Measurements from ENCODE around the gene GABRA5.
"Not testable (repeated sequence)": the region's sequence is repeated elsewhere in the genome, so short reads cannot be mapped to it uniquely, and the experiment has no call there.

The GABRA5 gene

DNA sequence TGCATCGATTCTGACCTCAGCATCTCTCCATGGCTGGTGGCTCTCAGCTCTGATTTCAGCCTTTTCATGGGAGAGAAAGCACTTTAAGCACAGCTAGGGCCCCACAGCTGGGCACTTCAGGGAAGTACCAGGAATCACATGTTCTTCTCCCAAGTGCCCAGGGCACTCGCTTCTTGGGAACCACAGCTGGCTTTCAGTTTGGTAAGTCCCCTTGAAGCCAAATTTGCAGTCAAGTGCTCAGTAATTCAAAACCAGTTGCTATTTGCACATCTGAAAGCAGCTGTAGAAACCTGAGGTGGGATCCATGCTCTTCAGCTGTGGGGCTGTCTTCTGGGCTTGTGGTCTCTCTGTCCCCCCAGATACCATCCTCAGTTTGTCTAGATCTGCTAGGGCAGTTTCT is 12.8 kb downstream of the GABRA5 start:
- DNase-seq: no peak

DNA sequence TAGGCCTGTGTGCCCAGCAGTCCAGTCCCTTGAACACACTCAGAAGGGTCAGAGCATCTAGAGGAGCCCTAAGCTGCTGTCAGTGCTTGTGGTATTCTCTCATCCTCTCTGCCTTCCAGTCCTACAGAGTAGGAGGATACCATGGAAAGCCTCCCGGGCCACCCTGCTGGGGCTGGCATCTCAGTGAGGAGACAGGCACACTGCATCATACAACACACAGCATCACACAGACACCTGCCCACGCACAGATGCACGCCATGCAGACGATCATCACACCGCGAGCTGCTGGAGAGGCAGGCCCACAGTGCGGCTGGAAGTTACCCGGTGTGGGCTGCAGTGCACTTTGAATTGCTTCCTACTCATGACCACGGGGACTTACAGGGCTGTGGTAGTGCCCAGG is 15.2 kb downstream of the GABRA5 start:
- no peak for DNase-seq

DNA sequence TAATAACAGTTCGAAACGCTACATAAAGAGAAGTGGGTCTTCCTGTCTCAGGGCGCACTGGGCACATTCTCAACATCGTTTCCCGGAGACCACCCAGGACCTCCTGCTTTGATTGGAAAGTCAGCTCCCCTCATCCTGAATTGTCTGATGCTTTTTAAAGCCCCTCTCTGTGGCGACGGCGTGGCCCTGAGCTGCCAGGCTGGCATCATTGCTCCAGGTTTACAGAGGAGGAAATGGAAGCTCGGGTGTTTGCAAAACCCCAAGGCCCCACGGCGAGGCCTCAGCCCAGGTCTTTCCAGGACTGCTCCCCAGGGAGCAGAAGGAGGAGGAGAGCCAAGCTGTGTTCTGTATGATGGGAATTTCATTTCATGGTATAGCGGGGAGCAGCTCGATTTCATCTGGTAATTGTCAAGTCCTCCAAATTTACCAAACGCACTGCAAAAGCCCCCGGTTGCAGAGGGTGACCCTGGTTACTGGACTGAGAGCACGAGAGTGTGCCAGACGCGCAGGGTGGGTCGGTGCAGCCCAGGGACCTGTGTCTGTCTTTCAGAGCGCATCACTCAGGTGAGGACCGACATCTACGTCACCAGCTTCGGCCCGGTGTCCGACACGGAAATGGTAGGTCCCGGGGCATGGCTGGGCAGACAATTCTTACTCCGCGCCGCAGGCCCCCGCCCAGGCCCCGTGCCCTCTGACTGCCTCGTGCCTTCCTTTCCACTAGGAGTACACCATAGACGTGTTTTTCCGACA is 15.9 kb downstream of the GABRA5 start:
- DNase-seq: no peak

DNA sequence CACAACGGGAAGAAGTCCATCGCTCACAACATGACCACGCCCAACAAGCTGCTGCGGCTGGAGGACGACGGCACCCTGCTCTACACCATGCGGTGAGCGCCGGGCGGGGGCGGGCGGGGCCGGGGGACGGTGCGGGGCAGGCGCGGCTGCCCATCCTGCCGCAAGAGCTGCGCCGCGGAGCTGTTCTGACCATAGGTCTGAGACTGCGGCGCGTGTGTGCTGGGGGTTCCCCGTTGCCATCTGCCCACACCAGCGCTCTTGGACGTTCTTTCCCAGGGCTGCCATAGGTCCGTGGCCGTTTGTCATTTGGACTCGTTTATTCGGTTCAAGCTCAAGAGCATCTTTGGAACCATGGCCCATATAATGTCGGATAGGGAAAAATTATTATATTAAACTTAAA is 16.6 kb downstream of the GABRA5 start:
- DNase-seq: no peak

DNA sequence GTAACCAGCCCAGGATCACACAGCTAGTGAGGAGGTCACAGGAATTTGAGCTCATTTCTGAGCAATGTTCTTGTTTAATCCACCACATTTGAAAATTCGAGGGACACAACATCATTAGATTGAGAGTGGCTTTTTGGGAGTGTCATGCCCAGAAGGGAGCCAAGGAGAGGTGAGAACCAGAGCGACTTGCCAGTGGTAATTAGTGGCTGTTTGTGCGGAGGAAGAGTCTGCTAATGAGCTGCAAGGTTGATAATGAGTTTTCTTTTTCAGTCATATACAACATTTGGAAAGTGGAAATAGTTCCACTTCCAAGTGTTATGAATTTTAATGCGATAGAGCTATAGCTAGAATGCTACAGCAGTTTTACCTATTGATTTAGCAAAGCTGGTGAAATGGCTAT is 19.7 kb downstream of the GABRA5 start:
- DNase-seq: no peak

DNA sequence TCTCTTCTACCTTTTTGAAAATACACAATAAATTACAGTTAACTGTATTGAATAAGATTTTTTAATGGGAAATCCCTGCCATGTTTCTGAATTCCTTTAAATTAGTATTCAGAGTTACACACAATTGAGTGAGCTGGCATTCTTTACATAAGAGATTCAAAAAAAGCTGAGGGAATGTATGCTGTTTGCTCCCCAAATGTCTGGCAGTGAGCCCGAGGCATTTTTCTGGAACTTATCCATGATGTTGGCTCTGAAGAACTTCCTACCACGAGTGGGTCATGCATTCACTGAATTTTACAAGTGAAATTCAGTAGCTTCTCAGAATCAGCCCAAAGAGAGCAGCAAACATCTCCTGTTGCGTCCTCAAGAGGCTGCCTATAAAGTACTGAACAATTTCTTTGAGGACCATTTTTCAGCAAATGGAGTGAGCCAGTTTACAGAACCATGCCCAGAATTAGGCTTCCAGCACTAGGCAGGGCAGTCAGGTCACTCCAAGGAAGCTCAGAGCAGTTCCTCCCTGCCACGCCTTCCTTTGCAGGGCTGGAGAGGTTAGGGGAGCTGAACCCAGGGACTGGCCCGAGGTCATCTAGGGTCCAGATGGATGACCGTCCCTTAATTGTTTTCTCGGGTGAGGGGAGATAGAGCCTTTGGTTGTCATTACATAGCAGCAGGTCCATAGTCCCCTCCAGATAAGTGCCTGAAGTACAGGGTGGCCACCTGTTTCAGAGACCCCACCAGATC is 21.2 kb downstream of the GABRA5 start:
- DNase-seq: no peak

DNA sequence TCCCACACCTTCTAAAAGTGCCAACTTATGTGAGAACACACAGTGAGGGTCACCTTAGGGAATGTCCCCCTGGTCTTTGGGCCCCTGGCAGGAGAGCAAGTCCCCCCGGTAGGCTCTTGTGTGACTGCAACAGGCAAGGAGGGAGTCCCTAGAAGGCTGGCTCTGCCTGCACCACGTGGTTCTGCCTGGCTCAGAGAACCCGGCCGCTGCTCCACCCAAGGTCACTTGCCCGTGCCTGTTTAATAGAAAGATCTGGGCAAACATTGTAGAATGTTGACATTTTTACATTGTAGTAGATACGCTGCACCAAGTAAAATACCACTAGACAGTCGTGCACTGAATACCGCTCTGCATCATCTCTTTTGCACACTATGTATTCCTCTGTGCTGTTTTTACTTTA is 21.9 kb downstream of the GABRA5 start:
- no peak for DNase-seq

DNA sequence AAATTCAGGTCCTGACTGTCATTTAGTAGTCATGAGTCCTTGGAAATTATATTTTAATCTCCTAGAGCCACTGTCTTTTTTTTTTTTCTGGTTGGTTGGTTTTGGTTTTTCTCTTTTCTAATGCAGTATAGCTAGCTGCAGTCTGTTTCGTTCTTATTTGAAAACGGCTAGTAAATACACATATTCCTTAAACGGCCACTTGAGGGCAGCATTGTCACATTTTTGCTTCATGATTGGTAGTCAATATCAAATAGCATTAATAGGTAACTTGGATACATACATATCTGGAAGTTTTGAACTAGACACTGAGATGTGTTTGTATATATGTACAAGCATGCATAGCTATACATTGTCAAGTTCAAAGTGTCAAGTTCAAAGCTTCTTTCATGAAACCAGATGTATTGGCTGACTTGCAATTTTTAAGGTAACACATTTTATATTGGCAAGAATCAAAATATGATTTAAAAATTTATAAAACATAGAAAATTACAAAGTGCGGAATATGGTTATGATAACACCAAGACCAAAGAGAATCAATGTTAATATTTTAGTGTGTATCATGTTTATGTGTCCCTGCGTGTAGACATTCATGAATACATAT is 22.5 kb downstream of the GABRA5 start:
- DNase-seq: peak; percentile 9 to 63

DNA sequence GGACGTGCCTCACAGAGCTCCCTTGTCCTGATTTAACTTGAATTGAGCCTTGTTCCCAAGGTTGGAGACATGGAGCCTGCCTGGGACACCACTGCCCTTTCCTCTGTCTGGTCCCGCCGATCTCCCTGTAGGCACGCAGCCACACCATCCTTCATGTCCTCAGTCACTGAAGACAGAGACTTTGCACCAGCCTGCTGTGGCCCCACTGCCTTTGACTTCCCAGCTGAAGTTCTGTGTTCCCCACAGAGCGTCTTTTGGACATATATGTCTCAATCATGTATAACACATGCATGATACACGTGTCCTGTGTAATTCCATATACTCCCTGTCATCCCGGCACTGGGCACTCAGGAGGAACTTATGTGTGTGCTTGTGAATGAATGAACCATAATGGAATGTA is 23.6 kb downstream of the GABRA5 start:
- no peak for DNase-seq

DNA sequence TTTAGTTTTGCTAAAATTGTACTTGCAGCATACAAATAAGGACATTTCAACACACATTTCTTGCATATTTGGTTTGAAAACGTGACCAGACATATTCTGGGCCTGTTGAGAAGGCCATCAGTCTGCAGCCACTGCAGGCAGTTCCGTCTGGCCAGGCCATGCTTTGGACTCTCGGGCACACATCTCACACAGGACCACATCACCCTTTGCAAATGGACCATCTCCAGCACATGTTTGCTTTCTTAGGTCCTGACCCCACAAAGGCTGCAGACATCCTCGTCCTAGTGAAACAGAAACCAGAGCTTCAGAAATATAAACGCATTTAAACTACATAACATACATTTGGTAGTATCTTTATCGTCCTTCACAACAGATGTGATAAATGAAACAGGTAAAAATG is 24.1 kb downstream of the GABRA5 start:
- no peak for DNase-seq

DNA sequence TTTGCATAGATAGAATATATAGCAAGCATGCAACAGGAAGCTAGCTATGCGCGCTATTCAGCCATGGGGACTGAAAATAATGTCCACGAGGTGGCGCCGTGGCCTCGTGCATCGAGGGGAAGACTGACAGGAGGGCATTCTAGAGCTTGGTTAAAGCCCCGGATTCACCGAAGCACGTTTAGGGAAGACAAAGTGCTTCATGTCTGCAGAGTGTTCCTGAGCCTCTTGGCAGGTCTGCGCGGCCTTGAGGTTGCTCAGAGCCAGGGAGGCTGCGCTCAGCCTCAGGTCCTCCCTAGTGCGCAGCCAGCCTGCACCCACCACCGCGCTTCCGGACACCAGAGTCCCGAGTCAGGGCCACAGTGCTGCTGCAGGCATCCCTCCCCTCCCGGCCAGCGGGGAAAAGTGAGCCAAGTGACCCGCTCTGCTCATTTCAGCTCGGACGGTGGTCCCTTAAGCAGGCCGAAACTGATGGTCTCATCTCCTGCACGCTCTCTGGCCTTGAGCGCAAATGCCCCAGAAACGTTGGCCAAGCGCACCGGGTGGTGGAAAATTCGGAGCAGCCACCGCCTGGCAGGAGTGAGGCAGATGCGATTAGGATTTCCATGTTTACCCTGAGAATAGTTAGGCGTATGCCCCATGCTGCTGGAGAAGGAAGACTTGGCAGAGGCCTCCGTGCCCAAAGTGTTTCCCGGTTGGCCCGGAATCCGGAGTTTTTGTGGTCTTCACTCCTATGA is 24.8 kb downstream of the GABRA5 start:
- DNase-seq: peak; percentile 35 to 74

DNA sequence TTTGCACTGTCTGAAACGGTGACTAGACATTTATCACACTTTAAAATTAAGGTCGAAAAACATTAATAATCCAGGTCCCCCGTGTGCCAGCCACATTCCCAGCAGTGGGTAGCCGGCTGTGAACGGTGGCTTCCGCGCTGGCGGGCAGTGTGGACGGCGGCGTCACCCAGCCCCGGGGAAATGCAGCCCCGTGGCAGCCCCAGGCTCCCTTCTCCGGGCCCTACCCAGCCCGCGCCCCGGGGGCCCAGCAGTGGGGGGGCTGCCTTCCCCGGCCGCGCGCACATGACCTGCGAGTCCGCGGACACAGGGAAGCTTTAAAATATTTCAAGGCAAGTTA is 25.3 kb downstream of the GABRA5 start:
- DNase-seq: no peak

DNA sequence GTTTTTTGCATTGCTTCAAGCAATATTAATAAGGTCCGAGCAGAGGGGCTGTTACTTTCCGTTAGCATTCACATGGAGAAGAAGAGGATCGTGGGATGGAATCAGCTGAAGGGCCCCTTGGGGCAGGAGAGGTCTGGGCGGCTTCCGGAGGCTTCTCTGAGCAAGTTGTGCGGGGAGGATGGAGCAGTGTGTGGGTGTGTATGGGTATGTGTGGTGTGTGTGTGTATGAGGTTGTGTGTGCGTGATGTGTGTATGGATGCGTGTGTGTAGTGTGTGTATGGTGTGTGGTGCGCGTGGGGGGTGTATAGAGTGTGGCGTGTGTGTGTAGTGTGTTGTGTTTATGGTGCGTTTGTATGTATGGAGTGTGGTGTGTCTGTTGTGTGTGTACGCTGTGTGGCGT is 25.8 kb downstream of the GABRA5 start:
- DNase-seq: no peak

DNA sequence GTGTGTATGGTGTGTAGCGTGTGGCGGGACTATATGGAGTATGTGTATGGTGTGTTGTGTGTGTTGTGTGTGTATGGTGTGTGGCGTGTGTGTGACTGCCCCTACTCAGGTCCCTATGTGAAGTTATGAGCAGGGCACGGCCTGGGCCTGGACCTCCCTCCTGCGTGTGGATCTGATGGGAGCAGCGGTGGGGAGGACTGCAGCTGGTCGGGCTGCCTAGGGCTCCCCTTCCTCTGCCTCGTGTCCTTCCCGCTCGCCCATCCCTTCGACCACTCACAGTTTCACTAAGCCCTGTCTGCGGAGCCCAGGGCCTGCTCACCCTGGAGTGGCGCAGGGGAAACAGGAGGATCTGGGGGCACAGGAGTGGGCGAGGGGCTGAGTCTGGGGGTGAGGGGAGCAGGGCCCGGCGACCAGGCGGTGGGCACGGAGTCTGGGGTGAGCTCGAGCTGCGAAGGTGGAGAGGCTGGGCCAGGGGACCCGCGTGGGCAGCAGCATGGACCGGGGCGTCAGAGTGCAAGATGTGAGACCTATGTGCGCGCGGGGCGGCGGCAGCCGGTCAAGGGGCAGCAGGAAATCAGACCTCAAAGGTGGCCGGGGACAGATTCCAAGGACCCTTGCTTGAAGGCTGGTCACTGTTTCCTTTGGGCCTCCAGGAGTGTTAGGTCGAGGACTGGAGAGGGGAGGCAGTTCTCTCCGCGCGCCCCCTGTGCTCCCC is 26.6 kb downstream of the GABRA5 start:
- no peak for DNase-seq

DNA sequence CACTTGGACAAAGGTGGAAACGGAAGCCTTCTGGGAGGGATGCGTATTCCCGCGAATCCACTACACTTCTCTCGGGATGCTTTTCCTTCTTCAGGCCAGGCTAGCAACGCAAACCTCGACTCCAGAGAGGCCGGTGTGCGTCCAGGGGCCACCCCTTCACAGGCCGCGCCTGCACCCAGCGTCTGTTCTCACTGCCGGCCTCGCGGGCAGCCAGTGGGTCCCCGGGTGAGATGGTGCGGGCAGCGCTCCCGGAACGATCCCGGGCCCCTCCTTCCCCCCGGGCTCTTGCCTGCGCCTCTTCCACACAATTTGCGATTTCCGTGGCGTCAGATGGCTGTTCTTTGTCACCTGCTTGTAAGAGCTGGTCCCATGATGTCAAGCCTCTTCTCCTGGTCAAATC is 27.3 kb downstream of the GABRA5 start:
- no peak for DNase-seq

DNA sequence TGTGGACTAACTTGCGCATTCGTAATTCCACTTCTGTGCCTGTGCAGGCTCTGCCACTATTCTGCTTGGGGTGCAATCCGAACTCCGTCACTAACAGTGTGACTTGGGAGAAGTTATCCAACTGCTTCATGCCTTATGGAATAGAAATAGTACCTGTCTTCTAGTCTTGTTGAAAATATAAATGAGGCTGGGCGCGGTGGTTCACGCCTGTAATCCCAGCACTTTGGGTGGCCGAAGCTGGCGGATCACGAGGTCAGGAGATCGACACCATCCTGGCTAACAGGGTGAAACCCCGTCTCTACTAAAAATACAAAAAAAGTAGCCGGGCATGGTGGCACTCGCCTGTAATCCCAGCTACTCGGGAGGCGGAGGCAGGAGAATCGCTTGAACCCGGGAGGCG is 28.5 kb downstream of the GABRA5 start:
- not testable (repeated sequence) for DNase-seq

DNA sequence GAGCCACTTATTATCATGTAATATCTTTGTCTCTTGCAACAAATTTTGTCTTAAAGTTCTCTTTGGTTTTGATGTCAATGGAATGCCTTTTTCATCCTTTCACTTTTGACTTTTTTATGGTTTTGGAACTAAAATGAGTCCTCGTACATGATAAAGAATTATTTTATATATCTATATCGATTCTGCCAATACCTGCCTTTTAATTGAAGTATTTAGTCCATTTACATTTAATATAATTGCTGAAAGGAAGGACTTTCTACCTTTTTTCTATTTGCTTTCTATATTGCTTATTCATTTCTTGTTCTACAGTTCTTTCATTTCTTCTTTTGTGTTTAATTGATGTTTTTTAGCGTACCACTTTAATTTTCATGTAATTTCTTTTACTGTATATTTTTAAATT is 32.8 kb downstream of the GABRA5 start:
- no peak for DNase-seq

DNA sequence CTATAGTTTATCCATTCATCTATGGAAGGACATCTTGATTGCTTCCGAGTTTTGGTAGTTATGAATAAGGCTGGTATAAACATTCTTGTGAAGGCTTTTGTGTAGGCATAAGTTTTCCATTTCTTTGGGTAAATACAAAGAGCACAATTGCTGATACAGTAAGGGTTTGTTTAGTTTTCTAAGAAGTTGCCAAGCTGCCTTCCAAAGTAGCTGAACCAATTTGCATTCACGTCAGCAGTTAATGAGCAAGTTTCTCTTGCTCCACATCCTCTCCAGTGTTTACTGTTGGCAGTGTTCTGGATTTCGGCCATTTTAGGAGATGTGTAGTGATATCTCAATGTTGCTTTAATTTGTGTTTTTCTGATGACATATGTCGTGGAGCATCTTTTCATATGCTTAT is 34.2 kb downstream of the GABRA5 start:
- no peak for DNase-seq

DNA sequence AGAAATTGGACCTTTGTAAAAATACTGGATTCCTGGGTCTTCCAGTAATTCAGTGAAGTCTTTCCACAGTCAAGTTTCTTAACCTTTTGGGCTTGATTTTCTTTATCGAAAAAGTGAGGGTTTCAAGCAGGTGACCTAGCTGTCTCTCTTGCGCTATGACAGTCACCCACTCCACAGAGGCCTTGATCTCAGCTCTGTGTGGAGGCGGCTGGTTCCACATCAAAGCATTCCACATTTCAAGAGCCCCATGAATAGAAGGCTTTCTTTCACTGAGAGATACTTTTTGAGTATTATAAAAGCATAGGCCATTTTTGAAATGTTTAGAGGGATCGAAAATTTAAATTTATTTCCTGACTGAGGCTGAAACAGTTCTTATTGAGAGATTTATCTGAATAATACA is 43.9 kb downstream of the GABRA5 start:
- DNase-seq: no peak

DNA sequence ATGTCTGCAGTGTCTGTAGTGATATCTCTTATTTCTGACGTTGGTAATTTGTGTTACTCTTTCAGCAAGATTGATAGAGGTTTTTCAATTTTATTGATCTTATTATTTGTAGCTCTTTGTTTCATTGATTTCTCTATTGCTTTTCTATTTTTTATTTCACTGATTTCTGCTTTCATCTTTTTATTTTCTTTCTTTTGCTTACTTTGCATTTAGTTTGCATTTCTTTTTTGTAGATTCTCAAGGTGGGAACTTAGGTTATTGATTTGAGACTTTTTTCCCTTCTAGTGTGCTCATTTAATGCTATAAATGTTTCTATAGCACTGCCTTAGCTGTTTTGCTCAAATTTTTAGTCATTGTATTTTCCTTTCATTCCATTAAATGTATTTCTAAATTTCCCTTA is 54.6 kb downstream of the GABRA5 start:
- DNase-seq: no peak

DNA sequence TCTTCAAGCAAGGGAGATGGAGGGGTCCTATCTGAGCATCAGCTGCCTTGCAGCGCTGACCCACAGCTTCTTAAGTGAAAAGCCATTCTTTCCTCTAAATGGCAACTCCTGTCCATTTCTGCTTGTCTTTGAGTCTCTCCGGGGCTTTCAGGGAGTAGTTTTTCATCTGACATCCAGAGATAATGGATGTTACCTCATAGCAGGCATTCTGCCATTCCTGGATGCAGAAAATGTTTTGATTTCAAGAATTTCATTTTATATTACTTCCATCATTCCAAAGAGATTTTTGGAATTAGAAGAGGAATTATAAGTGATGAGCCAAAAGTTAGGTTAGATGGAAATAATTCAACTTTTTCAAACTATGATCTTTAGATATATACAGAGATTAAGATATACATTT is 59.2 kb downstream of the GABRA5 start:
- DNase-seq: no peak

DNA sequence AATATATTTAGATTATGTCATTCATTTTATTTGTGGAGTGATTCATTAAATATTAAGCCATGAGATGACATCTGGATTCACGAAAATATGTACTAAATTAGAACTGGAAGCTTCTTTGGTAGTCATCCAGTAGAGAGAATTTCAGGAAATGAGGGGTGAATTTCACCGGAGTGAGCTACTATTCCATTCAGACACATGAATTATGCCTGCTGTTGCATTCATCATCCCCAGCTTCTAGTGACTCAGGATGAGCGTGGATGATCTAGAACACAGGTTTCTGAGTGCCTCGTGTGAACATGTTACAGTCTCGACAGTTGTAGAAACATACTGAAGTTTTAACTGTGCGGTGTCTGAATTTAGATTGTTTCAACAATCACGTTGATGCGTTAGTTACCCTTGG is 61.2 kb downstream of the GABRA5 start:
- DNase-seq: no peak

DNA sequence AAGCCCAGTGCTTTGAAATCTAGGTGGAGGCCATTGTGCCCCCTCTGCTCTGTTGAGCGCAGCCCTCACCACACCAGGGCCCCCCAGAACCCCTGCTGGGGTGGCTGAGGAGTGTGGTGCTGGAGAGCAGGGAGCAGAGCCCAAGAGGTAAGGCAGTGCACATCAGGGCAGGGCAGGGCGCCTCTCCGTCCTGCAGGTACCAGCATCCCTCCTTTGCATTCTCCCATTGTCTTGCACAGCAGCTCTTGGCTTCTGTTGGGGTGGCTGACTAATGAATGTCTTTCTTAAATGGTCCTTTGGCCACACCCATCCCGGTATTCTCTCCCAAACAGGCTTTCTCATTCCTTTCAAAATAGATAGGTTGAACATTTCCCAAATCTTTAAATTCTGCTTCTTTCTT is 62.7 kb downstream of the GABRA5 start:
- DNase-seq: no peak

Measured in NCI-H446 (cell line).